Medulla oblongata (tissue), 1 donor: ENCODE measurements around the gene CDCA3.
A peak's percentile ranks its signal among the peaks of the same experiment; 100 is the strongest.

Experiments used
- DNase-seq: peaks from one replicate; pipeline ENCODE4 v3.0.0-alpha.2; 2015; ENCODE audit errors: extremely low spot score

The CDCA3 gene

DNA sequence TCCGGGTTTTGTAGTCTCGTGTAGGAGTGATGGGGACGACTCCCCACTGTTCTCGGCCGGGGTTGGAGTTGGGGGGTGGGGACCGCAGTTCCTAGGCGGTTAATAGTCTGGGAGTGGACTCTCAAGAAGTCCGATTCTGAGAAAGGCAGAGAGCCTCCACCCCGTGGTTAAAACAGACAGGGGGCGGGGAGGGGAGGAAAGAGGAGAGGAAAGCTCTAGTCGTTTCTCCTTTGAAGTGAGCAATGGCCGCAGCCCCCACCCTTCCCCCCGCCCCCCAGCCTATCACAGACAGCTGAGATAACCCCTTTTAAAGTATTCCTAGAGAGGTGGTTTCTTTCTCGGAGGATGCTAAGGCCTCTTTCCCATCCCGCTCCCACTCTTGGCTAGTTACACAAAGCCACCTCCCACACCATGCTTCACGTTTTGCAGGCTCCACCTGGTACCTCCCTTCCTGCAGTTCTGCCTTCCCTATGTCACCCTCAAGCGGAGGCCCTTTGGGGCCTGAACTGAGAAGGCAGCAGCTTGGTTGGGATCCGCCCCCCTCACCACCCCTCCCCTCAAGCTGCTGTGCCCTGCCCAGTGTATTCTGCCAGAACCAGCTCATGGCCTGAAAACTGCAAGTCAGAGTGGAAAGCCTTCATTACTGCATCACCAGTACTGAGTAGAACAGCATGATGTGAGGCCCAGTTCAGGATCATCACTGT lies 1.7 kb upstream of the CDCA3 start:
- peak; percentile 67 for DNase-seq

DNA sequence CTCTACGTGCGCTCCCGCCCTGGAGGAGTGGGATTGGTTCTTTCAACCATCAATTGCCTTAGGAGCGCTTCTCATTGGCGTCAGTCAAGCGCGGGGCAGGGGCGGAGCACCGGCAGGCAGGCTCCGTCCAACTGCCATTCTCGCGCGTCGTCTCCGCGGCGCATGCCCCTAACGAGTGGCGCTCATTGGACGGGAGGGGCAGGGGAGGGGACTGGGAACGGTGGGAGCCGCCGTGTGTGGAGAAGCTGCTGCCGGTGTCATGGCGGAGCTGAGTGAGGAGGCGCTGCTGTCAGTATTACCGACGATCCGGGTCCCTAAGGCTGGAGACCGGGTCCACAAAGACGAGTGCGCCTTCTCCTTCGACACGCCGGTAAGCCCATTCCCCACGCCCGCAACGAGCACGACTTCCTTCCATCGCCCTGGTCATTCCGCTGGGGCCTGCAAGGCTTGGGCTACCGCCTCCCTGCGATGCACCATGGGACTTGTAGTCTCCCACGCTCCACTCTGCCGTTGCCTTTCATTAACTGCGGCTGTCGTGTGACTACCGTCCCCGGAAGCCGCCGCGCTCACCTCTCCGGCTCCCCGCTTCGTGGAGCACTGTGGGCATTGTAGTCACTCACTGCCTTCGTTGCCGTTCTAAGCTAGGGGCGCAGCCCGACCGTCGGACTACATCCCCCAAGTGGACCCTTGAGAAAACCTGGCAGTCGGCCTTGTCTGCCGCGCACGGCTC lies 1.0 kb upstream of the CDCA3 start, which contains the start of gene USP5:
Gene USP5 (plus strand): TSS at position 230 of the 730 bp plus-strand sequence. CDS start 30 bp downstream, at position 260.
- DNase-seq = peak; percentile 100

DNA sequence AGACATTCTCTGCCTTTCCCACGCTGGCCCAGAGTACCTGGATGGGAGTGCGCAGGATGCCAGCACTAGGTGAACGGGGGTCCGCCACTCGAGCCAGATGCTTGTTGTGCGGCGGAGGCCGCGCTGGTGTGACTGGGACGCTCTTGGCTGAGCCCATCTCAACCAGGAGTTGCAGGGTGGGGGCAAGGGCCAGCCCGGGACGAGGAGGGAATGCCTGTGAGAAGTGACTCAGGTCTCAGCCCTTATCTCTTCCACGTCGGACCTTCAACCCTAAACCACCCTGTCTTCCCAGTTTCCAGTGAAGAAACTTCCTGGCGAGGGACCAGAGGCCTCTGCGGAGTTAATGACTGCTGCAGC lies 312 bp downstream of the CDCA3 start:
- DNase-seq = no peak

DNA sequence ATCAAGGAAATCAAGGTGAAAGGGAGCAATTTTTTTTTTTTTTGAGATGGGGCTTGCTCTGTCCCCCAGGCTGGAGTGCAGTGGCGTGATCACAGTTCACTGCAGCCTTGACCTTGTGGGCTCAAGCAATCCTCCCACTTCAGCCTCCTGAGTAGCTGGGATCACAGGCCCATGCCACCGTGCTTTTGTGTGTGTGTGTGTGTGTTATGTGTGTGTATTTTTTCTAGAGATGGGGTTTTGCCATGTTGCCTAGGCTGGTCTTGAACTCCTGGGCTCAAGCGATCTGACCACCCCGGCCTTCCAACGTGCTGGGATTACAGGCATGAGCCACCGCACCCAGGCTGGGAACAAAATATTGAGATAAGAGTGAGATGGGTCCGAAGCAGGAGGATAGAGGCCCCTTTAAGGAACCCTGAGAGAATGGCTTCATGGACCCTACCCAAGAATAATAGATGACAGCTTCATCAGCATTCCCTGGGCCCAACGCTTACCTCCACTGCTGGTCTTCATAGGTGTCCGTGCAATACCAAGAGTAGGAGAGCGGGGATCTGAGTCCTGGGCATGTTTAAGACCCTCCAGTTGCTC lies 1.0 kb downstream of the CDCA3 start:
- no peak for DNase-seq

DNA sequence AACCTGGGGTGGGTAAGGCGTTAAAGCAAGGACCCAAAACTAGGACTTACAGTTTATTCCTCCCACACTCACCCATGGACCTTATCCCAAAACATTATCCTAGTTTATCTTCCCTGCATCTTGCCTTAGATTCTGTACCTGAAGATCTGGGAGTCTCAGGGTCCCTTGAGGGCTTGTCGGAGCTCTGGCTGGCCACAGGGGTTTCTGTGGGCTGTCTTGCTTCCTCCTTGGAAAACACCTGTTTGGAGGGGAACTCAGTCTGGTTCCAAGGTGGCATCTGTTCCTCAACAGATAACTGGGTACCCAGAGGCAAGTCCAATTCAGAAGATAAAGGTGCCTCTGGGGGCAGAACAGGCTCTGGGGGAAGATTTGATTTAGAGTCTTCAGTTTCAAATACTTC lies 1.7 kb downstream of the CDCA3 start:
- no peak for DNase-seq

DNA sequence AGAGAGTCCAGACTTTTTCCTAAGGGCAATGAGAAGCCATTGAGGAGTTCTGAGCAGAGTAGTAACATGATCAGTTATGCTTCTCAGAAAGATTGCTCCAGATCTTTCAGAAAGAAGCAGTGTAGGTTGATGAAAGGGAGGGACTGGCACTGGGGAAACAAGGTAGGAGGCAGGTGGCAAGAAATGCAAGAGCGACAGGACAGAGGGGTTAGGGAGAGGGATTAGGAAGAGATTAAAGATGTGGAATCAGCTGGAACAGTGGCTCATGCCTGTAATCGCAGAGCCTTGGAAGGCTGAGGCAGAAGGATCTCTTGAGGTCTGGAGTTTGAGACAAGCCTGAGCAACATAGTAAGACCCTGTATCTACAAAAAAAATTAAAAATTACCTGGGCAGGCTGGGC lies 3.4 kb downstream of the CDCA3 start:
- no peak for DNase-seq

DNA sequence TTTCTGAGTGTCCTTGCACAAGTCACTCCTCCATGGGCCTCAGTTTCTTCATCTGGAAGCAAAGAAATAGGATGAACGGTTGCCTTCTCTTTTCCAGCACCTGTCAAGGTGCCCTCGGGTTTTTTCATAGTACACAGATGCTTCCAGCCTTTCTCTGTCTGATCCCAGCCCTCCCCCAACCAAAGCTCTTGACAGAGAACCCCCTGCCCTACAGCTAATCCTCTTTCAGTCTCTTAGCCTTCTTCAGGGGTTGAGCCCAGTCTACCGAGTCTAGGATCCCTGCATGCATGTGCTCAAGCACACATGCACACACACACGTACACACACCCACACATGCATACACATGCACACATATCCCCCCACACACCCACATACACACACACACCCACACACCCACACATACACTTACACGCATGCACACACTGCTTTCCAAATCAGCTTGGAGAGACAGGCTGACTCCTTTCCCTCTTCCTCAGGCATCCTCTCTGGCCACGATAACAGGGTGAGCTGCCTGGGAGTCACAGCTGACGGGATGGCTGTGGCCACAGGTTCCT lies 4.7 kb downstream of the CDCA3 start:
- no peak for DNase-seq

DNA sequence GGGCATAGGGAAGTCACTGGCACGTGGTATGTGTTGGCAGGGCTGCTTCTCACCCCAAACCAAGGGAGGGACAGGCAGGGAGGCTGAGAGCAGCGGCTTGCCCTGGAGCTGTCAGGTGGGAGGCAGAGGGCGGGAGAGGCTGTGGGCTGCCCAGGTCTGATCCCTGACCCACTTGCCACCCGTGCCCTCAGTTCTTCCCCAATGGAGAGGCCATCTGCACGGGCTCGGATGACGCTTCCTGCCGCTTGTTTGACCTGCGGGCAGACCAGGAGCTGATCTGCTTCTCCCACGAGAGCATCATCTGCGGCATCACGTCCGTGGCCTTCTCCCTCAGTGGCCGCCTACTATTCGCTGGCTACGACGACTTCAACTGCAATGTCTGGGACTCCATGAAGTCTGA lies 5.7 kb downstream of the CDCA3 start:
- no peak for DNase-seq

DNA sequence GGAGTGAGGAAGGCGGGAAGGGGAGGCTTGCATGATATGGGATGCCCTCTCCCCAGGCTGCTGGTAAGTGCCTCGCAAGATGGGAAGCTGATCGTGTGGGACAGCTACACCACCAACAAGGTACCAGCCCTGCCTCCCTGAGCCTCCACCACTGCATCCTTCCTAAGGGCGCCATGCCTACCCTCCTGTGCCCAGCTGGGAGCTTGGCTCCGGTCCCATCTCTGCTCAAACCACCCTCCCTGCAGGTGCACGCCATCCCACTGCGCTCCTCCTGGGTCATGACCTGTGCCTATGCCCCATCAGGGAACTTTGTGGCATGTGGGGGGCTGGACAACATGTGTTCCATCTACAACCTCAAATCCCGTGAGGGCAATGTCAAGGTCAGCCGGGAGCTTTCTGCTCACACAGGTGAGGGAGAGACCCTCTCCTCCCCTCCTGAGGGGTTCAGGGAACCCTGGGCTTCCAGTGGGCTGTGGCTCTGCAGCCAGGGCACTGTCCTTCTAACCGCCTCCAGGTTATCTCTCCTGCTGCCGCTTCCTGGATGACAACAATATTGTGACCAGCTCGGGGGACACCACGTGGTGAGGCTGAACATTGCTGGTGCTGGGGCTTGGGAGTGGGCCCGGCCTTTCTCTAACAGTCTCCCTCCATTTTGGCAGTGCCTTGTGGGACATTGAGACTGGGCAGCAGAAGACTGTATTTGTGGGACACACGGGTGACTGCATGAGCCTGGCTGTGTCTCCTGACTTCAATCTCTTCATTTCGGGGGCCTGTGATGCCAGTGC lies 7.8 kb downstream of the CDCA3 start:
- no peak for DNase-seq

DNA sequence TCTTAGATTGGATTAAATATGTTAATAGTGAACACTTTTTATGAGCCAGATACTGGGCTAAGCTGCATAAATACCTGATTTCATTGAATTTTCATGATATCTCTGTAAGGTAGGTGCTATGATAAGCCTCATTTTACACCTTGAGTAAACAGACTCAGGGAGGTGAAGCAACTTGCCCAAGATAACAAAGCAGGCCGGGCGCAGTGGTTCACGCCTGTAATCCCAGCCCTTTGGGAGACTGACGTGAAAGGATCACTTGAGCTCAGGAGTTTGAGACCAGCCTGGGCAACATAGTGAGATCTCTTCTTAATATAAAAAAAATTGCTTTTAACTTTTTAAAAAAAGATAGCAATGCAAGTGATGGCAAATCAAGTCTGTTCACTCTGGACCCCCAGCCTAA lies 9.0 kb downstream of the CDCA3 start:
- no peak for DNase-seq

DNA sequence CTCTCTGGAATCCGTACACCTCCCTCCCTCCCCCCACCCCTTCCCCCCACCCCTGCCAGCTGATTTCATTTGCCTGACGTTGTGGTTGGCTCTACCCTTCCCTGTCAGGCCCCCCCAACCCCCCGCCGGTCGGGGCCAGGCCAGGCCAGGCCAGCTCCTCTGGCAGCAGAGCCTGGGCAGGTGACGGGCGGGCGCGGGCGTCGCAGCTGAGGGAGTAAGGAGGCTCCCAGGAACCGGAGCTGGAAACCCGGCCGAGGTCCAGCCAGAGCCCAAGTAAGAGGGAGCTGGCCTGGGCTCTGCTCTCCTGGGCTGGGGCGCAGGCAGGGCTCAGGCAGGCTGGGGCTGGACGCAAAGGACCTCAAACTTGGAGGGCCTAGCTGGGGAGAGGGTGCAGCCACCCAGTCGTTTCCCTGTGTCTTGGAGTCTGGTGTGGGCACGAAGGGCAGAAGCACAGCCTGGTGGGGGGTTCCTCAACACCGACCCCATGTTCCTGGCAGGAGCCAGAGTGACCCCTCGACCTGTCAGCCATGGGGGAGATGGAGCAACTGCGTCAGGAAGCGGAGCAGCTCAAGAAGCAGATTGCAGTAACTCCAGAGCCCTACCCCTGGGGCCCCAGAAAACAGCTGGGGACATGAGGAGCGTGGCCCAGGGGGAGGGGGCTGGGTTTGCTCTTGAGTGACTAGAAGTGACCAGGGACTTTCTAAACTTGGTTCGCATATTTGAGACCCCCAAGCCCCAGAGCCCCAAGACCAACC lies 10.1 kb downstream of the CDCA3 start, which contains the start of gene GNB3:
Gene GNB3 (plus strand): TSS at position 165 of the 755 bp plus-strand sequence. CDS start 363 bp downstream, at position 528.
- DNase-seq = no peak

DNA sequence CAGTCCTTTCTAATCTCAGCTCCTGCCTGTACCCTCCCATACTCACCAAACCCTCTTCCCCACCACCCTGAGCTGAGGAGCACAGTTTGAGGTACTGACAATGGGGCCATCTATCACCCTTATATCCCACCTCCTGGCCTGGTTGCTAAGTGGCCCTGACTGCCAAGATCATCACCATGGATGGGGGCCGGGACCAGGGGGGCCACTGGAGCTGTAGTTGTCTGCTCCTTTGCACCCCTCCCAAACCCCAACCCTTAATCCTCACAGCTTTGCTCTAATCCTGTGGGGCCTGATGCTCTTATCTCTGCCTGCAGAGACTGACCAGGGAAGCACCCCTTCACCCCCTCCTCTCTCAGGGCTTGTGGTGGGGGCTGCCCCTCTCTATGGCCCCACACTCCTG lies 10.8 kb downstream of the CDCA3 start:
- DNase-seq = no peak

DNA sequence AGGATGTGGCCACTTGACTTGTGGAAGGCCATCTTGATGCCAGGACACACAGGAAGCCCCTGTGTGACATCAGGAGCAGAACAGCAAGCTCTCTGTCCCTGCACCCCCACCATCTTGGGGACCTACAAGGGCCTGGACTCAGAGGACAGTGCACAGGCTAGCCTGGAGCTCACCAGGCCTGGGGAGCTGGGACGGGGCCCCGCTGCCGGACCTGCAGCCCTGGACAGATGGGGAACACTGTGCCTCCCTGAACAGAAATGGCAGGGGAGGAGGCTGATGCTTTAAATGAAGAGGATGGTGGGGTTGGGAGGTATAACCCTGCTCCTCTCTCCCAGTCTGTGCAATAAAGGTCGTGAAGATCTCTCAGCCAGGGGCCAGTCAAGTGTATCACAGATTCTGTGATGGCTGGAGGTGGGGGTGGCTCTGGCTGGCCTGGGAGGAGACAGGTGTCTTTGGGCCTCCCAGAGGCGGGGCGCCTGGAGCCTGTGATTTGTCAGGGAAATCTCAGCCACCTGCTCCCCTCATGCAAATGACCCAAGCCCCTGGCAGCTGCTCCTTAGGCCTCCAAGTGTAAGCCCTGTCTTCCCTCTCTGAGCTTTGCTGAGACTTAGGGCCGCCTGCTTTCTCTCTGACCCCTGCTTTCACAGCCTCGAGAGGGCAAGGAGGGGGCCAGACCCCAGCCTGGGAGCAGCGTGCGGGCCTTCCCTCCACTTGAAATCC lies 11.4 kb downstream of the CDCA3 start:
- no peak for DNase-seq

DNA sequence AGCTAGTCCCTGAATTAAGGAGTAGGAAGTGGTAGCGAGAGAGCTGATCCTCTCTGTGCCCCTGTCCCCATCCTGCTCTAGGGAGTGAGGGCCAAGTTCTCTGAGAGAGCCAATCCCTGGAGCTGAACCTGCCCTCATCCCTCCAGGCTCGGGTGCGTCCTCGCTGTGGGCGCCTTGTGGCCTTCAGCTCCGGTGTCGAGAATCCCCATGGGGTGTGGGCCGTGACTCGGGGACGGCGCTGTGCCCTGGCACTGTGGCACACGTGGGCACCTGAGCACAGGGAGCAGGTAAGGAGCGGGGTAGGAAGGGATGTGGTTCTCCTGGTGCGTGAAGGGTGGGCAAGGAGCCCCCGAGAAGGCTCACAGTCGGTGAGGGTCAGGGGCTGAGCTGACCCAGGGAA lies 12.2 kb downstream of the CDCA3 start:
- DNase-seq = no peak

DNA sequence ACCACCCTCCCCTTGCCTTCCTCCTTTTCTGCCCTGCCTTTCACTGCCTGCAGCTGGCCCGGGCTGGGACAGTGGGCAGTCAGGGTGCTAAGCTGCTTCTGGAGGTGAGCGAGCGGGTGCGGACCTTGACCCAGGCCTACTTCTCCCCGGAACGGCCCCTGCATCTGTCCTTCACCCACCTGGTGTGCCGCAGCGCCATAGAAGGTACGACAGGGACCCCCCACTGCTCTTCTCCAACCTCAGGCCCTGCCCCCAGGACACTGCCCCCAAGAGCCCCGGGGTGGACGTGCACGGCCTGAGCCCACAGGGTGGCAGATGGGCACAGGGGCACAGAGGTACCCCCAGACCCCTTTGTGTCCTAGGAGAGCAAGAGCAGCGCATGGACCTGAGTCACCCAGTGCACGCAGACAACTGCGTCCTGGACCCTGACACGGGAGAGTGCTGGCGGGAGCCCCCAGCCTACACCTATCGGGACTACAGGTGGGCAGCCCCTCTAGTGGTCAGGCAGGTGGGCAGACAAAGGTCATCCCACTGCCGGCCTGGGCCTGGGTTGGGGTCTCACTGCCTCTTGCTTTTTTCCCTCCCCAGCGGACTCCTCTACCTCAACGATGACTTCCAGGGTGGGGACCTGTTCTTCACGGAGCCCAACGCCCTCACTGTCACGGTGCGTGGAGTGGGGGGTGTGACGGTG lies 13.6 kb downstream of the CDCA3 start:
- DNase-seq = no peak

DNA sequence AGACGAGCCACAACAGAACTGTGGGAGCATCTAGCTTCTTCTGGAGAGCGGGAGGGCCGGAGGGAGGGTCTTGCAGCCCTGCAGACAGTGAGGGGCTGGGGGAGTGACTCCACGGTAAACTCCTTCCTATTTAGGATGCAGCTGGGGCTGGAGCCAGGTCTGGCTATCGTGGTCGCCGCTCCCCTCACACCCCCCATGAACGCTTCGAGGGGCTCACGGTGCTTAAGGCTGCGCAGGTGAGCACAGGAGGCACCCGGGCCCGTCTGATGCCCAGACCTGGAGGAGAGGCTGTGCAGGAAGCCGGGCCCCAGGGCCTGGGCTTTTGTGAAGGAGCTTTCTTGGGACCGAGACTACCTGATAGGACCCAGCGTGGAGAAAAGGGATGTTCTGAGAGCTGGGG lies 14.2 kb downstream of the CDCA3 start:
- no peak for DNase-seq

DNA sequence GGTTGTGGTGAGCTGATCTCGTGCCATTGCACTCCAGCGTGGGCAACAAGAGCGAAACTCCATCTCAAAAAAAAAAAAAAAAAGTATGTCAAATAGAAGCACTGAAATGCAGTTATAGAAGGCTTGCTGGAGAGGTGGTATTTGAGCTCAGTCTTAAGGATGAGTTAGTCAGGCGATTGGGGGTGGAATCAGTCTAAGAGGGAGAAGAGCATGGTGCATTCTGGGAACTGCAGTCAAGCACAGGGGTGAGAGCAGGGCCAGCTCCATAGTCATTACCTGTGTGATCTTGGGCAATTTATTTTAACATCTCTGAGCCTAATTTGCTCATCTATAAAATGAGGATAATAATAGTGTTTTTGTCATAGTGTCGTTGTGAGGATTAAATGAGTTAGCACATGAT lies 16.2 kb downstream of the CDCA3 start:
- no peak for DNase-seq

DNA sequence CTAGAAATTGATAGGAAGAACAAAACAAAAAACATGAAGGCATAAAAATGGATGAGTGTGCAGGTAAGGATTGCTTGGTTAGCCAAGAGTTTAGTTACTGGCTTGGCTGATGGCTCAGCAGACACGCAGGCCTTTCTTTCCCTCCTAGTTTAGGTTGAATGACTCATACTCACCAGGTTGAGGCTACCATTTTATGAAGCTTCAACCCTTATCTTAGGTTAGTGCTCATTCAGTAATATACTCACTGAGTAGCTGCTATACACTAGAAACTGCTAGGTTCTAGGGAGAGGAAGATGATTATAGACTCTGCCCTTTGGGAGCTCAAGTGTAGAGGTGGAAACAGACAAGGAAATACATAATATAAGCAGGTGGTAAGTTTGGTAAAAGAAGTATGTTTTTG lies 16.8 kb downstream of the CDCA3 start:
- no peak for DNase-seq

DNA sequence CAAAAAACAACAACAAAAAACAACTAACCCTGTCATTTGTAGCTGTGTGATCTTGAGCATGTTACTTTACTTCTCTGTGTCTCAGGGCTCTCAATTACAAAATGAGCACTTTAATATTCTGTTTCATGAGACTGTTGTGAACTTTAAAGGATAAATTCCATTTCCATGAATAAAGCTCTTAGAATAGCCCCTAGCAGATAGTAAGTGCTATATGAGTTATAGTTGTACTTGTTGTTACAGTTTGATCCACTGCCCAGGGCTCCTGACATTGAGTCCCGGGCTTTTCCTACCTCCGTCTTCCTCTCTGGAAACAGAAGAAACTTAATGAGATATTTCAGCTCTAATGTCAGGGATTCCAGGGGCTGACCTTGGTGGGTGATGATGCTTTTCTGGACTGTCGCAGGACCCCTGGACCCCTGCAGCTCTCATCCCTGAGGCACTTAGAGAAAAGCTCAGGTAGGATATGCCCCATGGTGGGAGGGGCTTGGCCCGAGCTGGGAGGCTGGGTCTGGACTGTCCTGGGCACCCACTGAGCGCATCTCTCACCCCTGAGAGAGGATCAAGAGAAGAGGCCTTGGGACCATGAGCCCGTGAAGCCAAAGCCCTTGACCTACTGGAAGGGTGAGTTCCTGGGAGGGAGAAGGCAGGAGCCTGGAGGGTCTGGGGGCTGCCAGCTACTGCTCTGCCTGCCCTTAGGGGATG lies 17.7 kb downstream of the CDCA3 start:
- no peak for DNase-seq
